ENCODE results near the gene SMAD5. TPM values are rescaled to one million over a fixed set of nuclear protein-coding genes. Genes with fewer than 3 reads are reported as not detected.

Gene SMAD5
- total and polyA plus RNA-seq, 5 donors = 8.7 to 62.9 (median 55.7) TPM

- H3K4me3 ChIP-seq (ENCODE audit: low read length) = no peak overlapping the region
- no peaks in the 10 kb centered on the region for H3K27me3 ChIP-seq (ENCODE audit: control insufficient read depth, insufficient read depth)
- ATAC-seq (no peak), DNase-seq (no peak)
- peaks cover 6% of the 10 kb centered on the region for H3K4me1 ChIP-seq (ENCODE audit: control insufficient read depth, insufficient read depth, low read length)
- H3K27ac ChIP-seq (ENCODE audit: low read length) = no peak overlapping the region
- H3K9me3 ChIP-seq (ENCODE audit: control insufficient read depth, low read length) = no peaks in the 10 kb centered on the region
- intact Hi-C loops (cut with DNase I) = no loop called here
- 89% methylated on average over 1 of the region's 1 CpG for WGBS
These were observed 23.1 kb downstream of the SMAD5 start for GRCh38 chr5:136155761-136156160.

- H3K4me1 ChIP-seq (ENCODE audit: control insufficient read depth, insufficient read depth, low read length) = peaks cover 6% of the 10 kb centered on the region
- H3K27me3 ChIP-seq (ENCODE audit: control insufficient read depth, insufficient read depth) = no peaks in the 10 kb centered on the region
- no peak for DNase-seq
- ATAC-seq = no peak
- no peak overlapping the region for H3K27ac ChIP-seq (ENCODE audit: low read length)
- intact Hi-C loops (cut with DNase I) = no loop called here
- H3K4me3 ChIP-seq (ENCODE audit: low read length) = no peak overlapping the region
- no peaks in the 10 kb centered on the region for H3K9me3 ChIP-seq (ENCODE audit: control insufficient read depth, low read length)
- 97% methylated on average over 5 of the region's 5 CpGs for WGBS
These were observed 24.9 kb downstream of the SMAD5 start for GRCh38 chr5:136157514-136157913.

DNA sequence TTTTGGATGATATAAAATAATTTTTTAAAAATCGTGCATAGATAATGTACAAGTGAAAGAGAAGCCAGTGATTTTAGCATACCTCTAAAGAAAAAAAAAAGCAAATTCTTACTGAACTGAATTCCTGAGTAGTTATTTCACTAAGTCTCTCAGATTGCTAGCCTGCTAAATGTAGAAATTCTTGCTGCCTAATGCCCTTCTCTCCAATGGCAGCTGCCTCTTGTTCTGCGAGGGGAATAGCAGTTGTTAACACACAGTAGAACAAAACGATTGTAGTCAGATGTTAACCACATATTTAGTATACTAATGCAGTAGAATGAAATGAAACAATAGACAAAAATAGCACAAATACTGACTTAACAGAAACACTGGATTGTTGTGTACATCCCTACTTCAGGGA is 26.8 kb downstream of the SMAD5 start:
- H3K27me3 ChIP-seq (ENCODE audit: control insufficient read depth, insufficient read depth) = no peaks in the 10 kb centered on the region
- peaks cover 6% of the 10 kb centered on the region for H3K4me1 ChIP-seq (ENCODE audit: control insufficient read depth, insufficient read depth, low read length)
- ATAC-seq = no peak
- H3K4me3 ChIP-seq (ENCODE audit: low read length) = no peak overlapping the region
- no peak for DNase-seq
- H3K9me3 ChIP-seq (ENCODE audit: control insufficient read depth, low read length) = no peaks in the 10 kb centered on the region
- intact Hi-C loops (cut with DNase I) = no loop called here
- WGBS = 44% methylated on average over 3 of the region's 3 CpGs
- no peak overlapping the region for H3K27ac ChIP-seq (ENCODE audit: low read length)

- Histone ChIP-seq H3K9me3 (ENCODE audit: control insufficient read depth, low read length) (no peaks in the 10 kb centered on the region), H3K4me3 (ENCODE audit: low read length) (no peak overlapping the region), H3K27me3 (ENCODE audit: control insufficient read depth, insufficient read depth) (no peaks in the 10 kb centered on the region), H3K27ac (ENCODE audit: low read length) (no peak overlapping the region), H3K4me1 (ENCODE audit: control insufficient read depth, insufficient read depth, low read length) (peaks cover 4% of the 10 kb centered on the region)
- DNase-seq (no peak), ATAC-seq (no peak)
- intact Hi-C loops (cut with DNase I) = no loop called here
- 59% methylated on average over 4 of the region's 4 CpGs for WGBS
These were observed 29.4 kb downstream of the SMAD5 start for GRCh38 chr5:136162008-136162407.

GRCh38 chr5:136164226-136164625 is 31.6 kb downstream of the SMAD5 start:
- H3K27me3 ChIP-seq (ENCODE audit: control insufficient read depth, insufficient read depth) = no peaks in the 10 kb centered on the region
- ATAC-seq = no peak
- no peaks in the 10 kb centered on the region for H3K9me3 ChIP-seq (ENCODE audit: control insufficient read depth, low read length)
- H3K4me1 ChIP-seq (ENCODE audit: control insufficient read depth, insufficient read depth, low read length) = peaks cover 1% of the 10 kb centered on the region
- H3K27ac ChIP-seq (ENCODE audit: low read length) = no peak overlapping the region
- DNase-seq = no peak
- WGBS = 96% methylated on average over 1 of the region's 1 CpG
- intact Hi-C loops (cut with DNase I) = no loop called here
- H3K4me3 ChIP-seq (ENCODE audit: low read length) = no peak overlapping the region

DNA sequence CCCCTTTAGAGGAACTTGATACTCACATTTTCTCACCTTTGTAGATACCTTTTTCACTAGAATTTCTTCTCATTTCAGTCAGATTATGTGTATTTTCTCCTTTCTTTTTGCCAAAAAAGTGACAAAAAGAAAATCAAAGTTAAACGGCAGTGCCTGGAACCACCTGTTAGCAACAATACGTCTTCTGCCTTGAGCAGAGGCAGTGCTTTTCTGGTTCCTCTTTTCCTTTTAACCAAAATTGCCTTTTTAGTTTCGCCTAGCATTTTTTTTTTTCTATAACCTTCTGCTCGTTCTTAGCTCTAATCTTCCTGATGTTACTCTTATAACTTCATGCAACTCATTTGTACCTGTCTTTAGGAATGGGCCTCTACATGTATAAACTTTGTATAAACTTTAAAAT is 34.3 kb downstream of the SMAD5 start:
- DNase-seq (no peak), ATAC-seq (no peak)
- H3K9me3 ChIP-seq (ENCODE audit: control insufficient read depth, low read length) = no peaks in the 10 kb centered on the region
- intact Hi-C loops (cut with DNase I) = no loop called here
- WGBS = 79% methylated on average over 4 of the region's 4 CpGs
- no peaks in the 10 kb centered on the region for H3K4me1 ChIP-seq (ENCODE audit: control insufficient read depth, insufficient read depth, low read length)
- H3K27ac ChIP-seq (ENCODE audit: low read length) = no peak overlapping the region
- no peak overlapping the region for H3K4me3 ChIP-seq (ENCODE audit: low read length)
- no peaks in the 10 kb centered on the region for H3K27me3 ChIP-seq (ENCODE audit: control insufficient read depth, insufficient read depth)

- WGBS = 97% methylated on average over 3 of the region's 3 CpGs
- intact Hi-C loops (cut with DNase I) = no loop called here
- Histone ChIP-seq H3K4me1 (ENCODE audit: control insufficient read depth, insufficient read depth, low read length) (no peaks in the 10 kb centered on the region), H3K4me3 (ENCODE audit: low read length) (no peak overlapping the region), H3K27ac (ENCODE audit: low read length) (no peak overlapping the region), H3K27me3 (ENCODE audit: control insufficient read depth, insufficient read depth) (no peaks in the 10 kb centered on the region), H3K9me3 (ENCODE audit: control insufficient read depth, low read length) (no peaks in the 10 kb centered on the region)
- no peak for ATAC-seq
- no peak for DNase-seq
These were observed 36.6 kb downstream of the SMAD5 start for GRCh38 chr5:136169218-136169617.

- WGBS = 95% methylated on average over 2 of the region's 2 CpGs
- no peak overlapping the region for H3K4me3 ChIP-seq (ENCODE audit: low read length)
- no peaks in the 10 kb centered on the region for H3K9me3 ChIP-seq (ENCODE audit: control insufficient read depth, low read length)
- no peaks in the 10 kb centered on the region for H3K4me1 ChIP-seq (ENCODE audit: control insufficient read depth, insufficient read depth, low read length)
- intact Hi-C loops (cut with DNase I) = loop anchor here in 2 of 4 donors (5.0 to 10.0 kb wide), 4 partner anchors 89 to 232 kb away; no protein-coding TSS in a partner anchor
- DNase-seq (no peak), ATAC-seq (peak in 1 of 2 donors; percentile 62)
- H3K27ac ChIP-seq (ENCODE audit: low read length) = no peak overlapping the region
- H3K27me3 ChIP-seq (ENCODE audit: control insufficient read depth, insufficient read depth) = no peaks in the 10 kb centered on the region
These were observed 41.5 kb downstream of the SMAD5 start for GRCh38 chr5:136174021-136174659.

GRCh38 chr5:136182618-136183017 is 50.0 kb downstream of the SMAD5 start:
- intact Hi-C loops (cut with DNase I) = no loop called here

GRCh38 chr5:136185974-136186665 is 53.5 kb downstream of the SMAD5 start:
- intact Hi-C loops (cut with DNase I) = no loop called here
- H3K27me3 ChIP-seq (ENCODE audit: control insufficient read depth, insufficient read depth) = no peaks in the 10 kb centered on the region
- H3K4me1 ChIP-seq (ENCODE audit: control insufficient read depth, insufficient read depth, low read length) = no peaks in the 10 kb centered on the region
- 89% methylated on average over 5 of the region's 5 CpGs for WGBS
- no peak for ATAC-seq
- DNase-seq = no peak
- no peaks in the 10 kb centered on the region for H3K9me3 ChIP-seq (ENCODE audit: control insufficient read depth, low read length)
- H3K27ac ChIP-seq (ENCODE audit: low read length) = no peak overlapping the region
- H3K4me3 ChIP-seq (ENCODE audit: low read length) = no peak overlapping the region

More at GRCh38 chr5:136182618-136183017, 50.0 kb downstream of the SMAD5 start:
- Histone ChIP-seq H3K27me3 (ENCODE audit: control insufficient read depth, insufficient read depth) (no peaks in the 10 kb centered on the region), H3K27ac (ENCODE audit: low read length) (no peak overlapping the region), H3K4me1 (ENCODE audit: control insufficient read depth, insufficient read depth, low read length) (no peaks in the 10 kb centered on the region), H3K4me3 (ENCODE audit: low read length) (no peak overlapping the region), H3K9me3 (ENCODE audit: control insufficient read depth, low read length) (no peaks in the 10 kb centered on the region)
- no peak for DNase-seq
- WGBS = 85% methylated on average over 1 of the region's 1 CpG
- ATAC-seq = no peak

- Histone ChIP-seq H3K27ac (ENCODE audit: low read length) (no peak overlapping the region), H3K9me3 (ENCODE audit: control insufficient read depth, low read length) (no peaks in the 10 kb centered on the region), H3K27me3 (ENCODE audit: control insufficient read depth, insufficient read depth) (no peaks in the 10 kb centered on the region), H3K4me3 (ENCODE audit: low read length) (no peak overlapping the region), H3K4me1 (ENCODE audit: control insufficient read depth, insufficient read depth, low read length) (no peaks in the 10 kb centered on the region)
- intact Hi-C loops (cut with DNase I) = no loop called here
- 59% methylated on average over 2 of the region's 2 CpGs for WGBS
- DNase-seq (no peak), ATAC-seq (no peak)
These were observed 54.2 kb downstream of the SMAD5 start for GRCh38 chr5:136186796-136187195.

Data from right cardiac atrium (tissue), 5 donors.